Parathyroid adenoma (tissue), 2 donors: ENCODE results near the gene COQ5.

Experiments
- H2AFZ ChIP-seq: fragments of 300-600 bp; sonication (generic); one replicate; pipeline ENCODE4 v1.7.0; 2017; ENCODE audit warnings: antibody characterized with exemption, mild to moderate bottlenecking
- H3K27ac ChIP-seq: fragments of 300-600 bp; sonication (generic); one replicate; pipeline ENCODE4 v1.7.0; 2017
- H3K27me3 ChIP-seq: fragments of 300-600 bp; sonication (generic); one replicate; pipeline ENCODE4 v1.7.0; 2017; ENCODE audit warnings: low read length; ENCODE audit not compliant: control insufficient read depth, insufficient read depth
- H3K36me3 ChIP-seq: fragments of 300-600 bp; sonication (generic); one replicate; pipeline ENCODE4 v1.7.0; 2017; ENCODE audit warnings: low read length; ENCODE audit not compliant: control insufficient read depth, insufficient read depth
- H3K4me1 ChIP-seq: fragments of 300-600 bp; sonication (generic); one replicate; pipeline ENCODE4 v1.7.0; 2017; ENCODE audit warnings: control low read depth
- H3K4me2 ChIP-seq: fragments of 300-600 bp; sonication (generic); one replicate; pipeline ENCODE4 v1.7.0; 2017; ENCODE audit warnings: low read length
- H3K4me3 ChIP-seq: fragments of 300-600 bp; sonication (generic); one replicate; pipeline ENCODE4 v1.7.0; 2017; ENCODE audit warnings: low read depth, low read length
- H3K79me2 ChIP-seq: fragments of 300-600 bp; sonication (generic); one replicate; pipeline ENCODE4 v1.7.0; 2017; ENCODE audit warnings: control low read depth
- H3K9ac ChIP-seq: fragments of 300-600 bp; sonication (generic); one replicate; pipeline ENCODE4 v1.7.0; 2017; ENCODE audit warnings: mild to moderate bottlenecking
- H3K9me3 ChIP-seq: fragments of 300-600 bp; sonication (generic); one replicate; pipeline ENCODE4 v1.7.0; 2017; ENCODE audit warnings: low read length; ENCODE audit not compliant: control insufficient read depth
- CTCF ChIP-seq: fragments of 300-600 bp; sonication (generic); IDR thresholded peaks from one replicate; pipeline ENCODE4 v1.7.0; 2017; ENCODE audit warnings: antibody characterized with exemption, mild to moderate bottlenecking
- donor health status: primary hyperparathyroidism.

Gene COQ5

GRCh38 chr12:120481022-120481767, 47.8 kb downstream of the COQ5 start:
- no peak overlapping the region for H2AFZ ChIP-seq
- H3K36me3 ChIP-seq: no peaks in the 10 kb centered on the region
- H3K27me3 ChIP-seq: no peaks in the 10 kb centered on the region
- H3K79me2 ChIP-seq: peaks cover 6% of the 10 kb centered on the region
- no peaks in the 10 kb centered on the region for H3K4me1 ChIP-seq
- no peak overlapping the region for H3K4me2 ChIP-seq
- no peak overlapping the region for H3K27ac ChIP-seq
- no peak overlapping the region for H3K9ac ChIP-seq
- no peaks in the 10 kb centered on the region for H3K9me3 ChIP-seq
- no peak overlapping the region for H3K4me3 ChIP-seq
- TF ChIP-seq CTCF: no peak

GRCh38 chr12:120480211-120480610, 48.7 kb downstream of the COQ5 start:
- H3K4me2 ChIP-seq: no peak overlapping the region
- H3K9me3 ChIP-seq: no peaks in the 10 kb centered on the region
- no peaks in the 10 kb centered on the region for H3K4me1 ChIP-seq
- TF ChIP-seq CTCF: no peak
- H3K9ac ChIP-seq: no peak overlapping the region
- H3K36me3 ChIP-seq: no peaks in the 10 kb centered on the region
- no peak overlapping the region for H3K4me3 ChIP-seq
- peaks cover 6% of the 10 kb centered on the region for H3K79me2 ChIP-seq
- no peaks in the 10 kb centered on the region for H3K27me3 ChIP-seq
- H3K27ac ChIP-seq: no peak overlapping the region
- H2AFZ ChIP-seq: no peak overlapping the region

- Histone ChIP-seq H3K9me3 (no peaks in the 10 kb centered on the region), H3K27me3 (no peaks in the 10 kb centered on the region), H2AFZ (no peak overlapping the region), H3K9ac (no peak overlapping the region), H3K27ac (no peak overlapping the region), H3K79me2 (peaks cover 6% of the 10 kb centered on the region), H3K36me3 (no peaks in the 10 kb centered on the region), H3K4me2 (no peak overlapping the region), H3K4me1 (no peaks in the 10 kb centered on the region), H3K4me3 (no peak overlapping the region)
- TF ChIP-seq CTCF: no peak
These were observed 49.5 kb downstream of the COQ5 start for GRCh38 chr12:120479458-120479857.

GRCh38 chr12:120475643-120476042, 53.3 kb downstream of the COQ5 start:
- Histone ChIP-seq H2AFZ (no peak overlapping the region), H3K4me1 (no peaks in the 10 kb centered on the region), H3K4me2 (no peak overlapping the region), H3K36me3 (no peaks in the 10 kb centered on the region), H3K79me2 (peaks cover 4% of the 10 kb centered on the region), H3K27me3 (no peaks in the 10 kb centered on the region), H3K4me3 (no peak overlapping the region), H3K9ac (no peak overlapping the region), H3K27ac (no peak overlapping the region), H3K9me3 (no peaks in the 10 kb centered on the region)
- TF ChIP-seq CTCF: no peak

- Histone ChIP-seq H3K27ac (no peak overlapping the region), H3K9ac (no peak overlapping the region), H3K4me3 (no peak overlapping the region), H3K79me2 (peaks cover 10% of the 10 kb centered on the region), H3K36me3 (no peaks in the 10 kb centered on the region), H3K4me2 (no peak overlapping the region), H3K4me1 (no peaks in the 10 kb centered on the region), H3K9me3 (no peaks in the 10 kb centered on the region), H2AFZ (no peak overlapping the region), H3K27me3 (no peaks in the 10 kb centered on the region)
- TF ChIP-seq CTCF: no peak
These were observed 54.4 kb downstream of the COQ5 start for GRCh38 chr12:120474616-120474960.
